Measurements from ENCODE around the gene COA4. TPM values are rescaled to one million over a fixed set of nuclear protein-coding genes. Genes with fewer than 3 reads are reported as not detected.

Gene COA4
- polyA plus RNA-seq, 2 donors: 53.2 to 70.9 TPM

- peaks cover 2% of the 10 kb centered on the region in 2 donors for H3K4me1 ChIP-seq (ENCODE audit: control insufficient read depth in 2 of 2, insufficient read depth in 2 of 2, low read length in 1 of 2)
- no peaks in the 10 kb centered on the region for H3K9me3 ChIP-seq (ENCODE audit: control insufficient read depth in 2 of 2, insufficient read depth in 1 of 2, low read depth in 1 of 2, low read length in 1 of 2)
- H3K27me3 ChIP-seq (ENCODE audit: control insufficient read depth in 1 of 2, insufficient read depth in 2 of 2, low read length in 2 of 2): no peaks in the 10 kb centered on the region
- no peak overlapping the region for H3K27ac ChIP-seq (ENCODE audit: low read depth in 2 of 2, low read length in 1 of 2)
- peaks cover 6% of the 10 kb centered on the region in 2 donors for H3K36me3 ChIP-seq (ENCODE audit: control insufficient read depth in 2 of 2, insufficient read depth in 2 of 2, low read length in 1 of 2)
- H3K4me3 ChIP-seq (ENCODE audit: low read depth in 1 of 2, low read length in 2 of 2): no peak overlapping the region
- WGBS, 2 donors: 86 to 87% methylated on average over 3 of the region's 3 CpGs
Observed at GRCh38 chr11:73870261-73870660, 6.4 kb downstream of the COA4 start.

- 48 to 50% methylated on average over 1 of the region's 1 CpG for WGBS, 2 donors
- Histone ChIP-seq H3K4me1 (ENCODE audit: control insufficient read depth in 2 of 2, insufficient read depth in 2 of 2, low read length in 1 of 2) (peaks cover 2% of the 10 kb centered on the region in 2 donors), H3K27ac (ENCODE audit: low read depth in 2 of 2, low read length in 1 of 2) (no peak overlapping the region), H3K9me3 (ENCODE audit: control insufficient read depth in 2 of 2, insufficient read depth in 1 of 2, low read depth in 1 of 2, low read length in 1 of 2) (no peaks in the 10 kb centered on the region), H3K4me3 (ENCODE audit: low read depth in 1 of 2, low read length in 2 of 2) (no peak overlapping the region), H3K27me3 (ENCODE audit: control insufficient read depth in 1 of 2, insufficient read depth in 2 of 2, low read length in 2 of 2) (no peaks in the 10 kb centered on the region), H3K36me3 (ENCODE audit: control insufficient read depth in 2 of 2, insufficient read depth in 2 of 2, low read length in 1 of 2) (peaks cover 6% of the 10 kb centered on the region in 2 donors)
Observed at GRCh38 chr11:73869332-73869949, 7.2 kb downstream of the COA4 start.

GRCh38 chr11:73866586-73866996 lies 10.1 kb downstream of the COA4 start:
- H3K9me3 ChIP-seq (ENCODE audit: control insufficient read depth in 2 of 2, insufficient read depth in 1 of 2, low read depth in 1 of 2, low read length in 1 of 2): no peaks in the 10 kb centered on the region
- H3K27me3 ChIP-seq (ENCODE audit: control insufficient read depth in 1 of 2, insufficient read depth in 2 of 2, low read length in 2 of 2): no peaks in the 10 kb centered on the region
- H3K36me3 ChIP-seq (ENCODE audit: control insufficient read depth in 2 of 2, insufficient read depth in 2 of 2, low read length in 1 of 2): peaks cover 0 to 4% of the 10 kb centered on the region in 2 donors
- peak overlapping the region in 1 of 2 donors; percentile 55 for H3K27ac ChIP-seq (ENCODE audit: low read depth in 2 of 2, low read length in 1 of 2)
- H3K4me1 ChIP-seq (ENCODE audit: control insufficient read depth in 2 of 2, insufficient read depth in 2 of 2, low read length in 1 of 2): peaks cover 0 to 2% of the 10 kb centered on the region in 2 donors
- WGBS, 2 donors: 32 to 55% methylated on average over 2 of the region's 2 CpGs
- no peak overlapping the region for H3K4me3 ChIP-seq (ENCODE audit: low read depth in 1 of 2, low read length in 2 of 2)

GRCh38 chr11:73866095-73866579 lies 10.5 kb downstream of the COA4 start:
- H3K27ac ChIP-seq (ENCODE audit: low read depth in 2 of 2, low read length in 1 of 2): no peak overlapping the region
- no peaks in the 10 kb centered on the region for H3K27me3 ChIP-seq (ENCODE audit: control insufficient read depth in 1 of 2, insufficient read depth in 2 of 2, low read length in 2 of 2)
- 47 to 56% methylated on average over 5 of the region's 5 CpGs for WGBS, 2 donors
- no peak overlapping the region for H3K4me3 ChIP-seq (ENCODE audit: low read depth in 1 of 2, low read length in 2 of 2)
- peaks cover 0 to 2% of the 10 kb centered on the region in 2 donors for H3K4me1 ChIP-seq (ENCODE audit: control insufficient read depth in 2 of 2, insufficient read depth in 2 of 2, low read length in 1 of 2)
- peaks cover 2 to 4% of the 10 kb centered on the region in 2 donors for H3K36me3 ChIP-seq (ENCODE audit: control insufficient read depth in 2 of 2, insufficient read depth in 2 of 2, low read length in 1 of 2)
- H3K9me3 ChIP-seq (ENCODE audit: control insufficient read depth in 2 of 2, insufficient read depth in 1 of 2, low read depth in 1 of 2, low read length in 1 of 2): no peaks in the 10 kb centered on the region

GRCh38 chr11:73862986-73863385 lies 13.7 kb downstream of the COA4 start:
- Histone ChIP-seq H3K9me3 (ENCODE audit: control insufficient read depth in 2 of 2, insufficient read depth in 1 of 2, low read depth in 1 of 2, low read length in 1 of 2) (no peaks in the 10 kb centered on the region), H3K4me1 (ENCODE audit: control insufficient read depth in 2 of 2, insufficient read depth in 2 of 2, low read length in 1 of 2) (no peaks in the 10 kb centered on the region), H3K36me3 (ENCODE audit: control insufficient read depth in 2 of 2, insufficient read depth in 2 of 2, low read length in 1 of 2) (peaks cover 3 to 4% of the 10 kb centered on the region in 2 donors), H3K4me3 (ENCODE audit: low read depth in 1 of 2, low read length in 2 of 2) (no peak overlapping the region), H3K27ac (ENCODE audit: low read depth in 2 of 2, low read length in 1 of 2) (no peak overlapping the region), H3K27me3 (ENCODE audit: control insufficient read depth in 1 of 2, insufficient read depth in 2 of 2, low read length in 2 of 2) (no peaks in the 10 kb centered on the region)
- 70 to 80% methylated on average over 4 of the region's 4 CpGs for WGBS, 2 donors

- H3K36me3 ChIP-seq (ENCODE audit: control insufficient read depth in 2 of 2, insufficient read depth in 2 of 2, low read length in 1 of 2): peaks cover 3 to 4% of the 10 kb centered on the region in 2 donors
- no peaks in the 10 kb centered on the region for H3K27me3 ChIP-seq (ENCODE audit: control insufficient read depth in 1 of 2, insufficient read depth in 2 of 2, low read length in 2 of 2)
- H3K4me3 ChIP-seq (ENCODE audit: low read depth in 1 of 2, low read length in 2 of 2): no peak overlapping the region
- H3K27ac ChIP-seq (ENCODE audit: low read depth in 2 of 2, low read length in 1 of 2): no peak overlapping the region
- no peaks in the 10 kb centered on the region for H3K4me1 ChIP-seq (ENCODE audit: control insufficient read depth in 2 of 2, insufficient read depth in 2 of 2, low read length in 1 of 2)
- H3K9me3 ChIP-seq (ENCODE audit: control insufficient read depth in 2 of 2, insufficient read depth in 1 of 2, low read depth in 1 of 2, low read length in 1 of 2): no peaks in the 10 kb centered on the region
- 70 to 74% methylated on average over 2 of the region's 2 CpGs for WGBS, 2 donors
Observed at GRCh38 chr11:73860202-73860601, 16.4 kb downstream of the COA4 start.

GRCh38 chr11:73859671-73860070 lies 17.0 kb downstream of the COA4 start:
- 93 to 96% methylated on average over 2 of the region's 2 CpGs for WGBS, 2 donors

GRCh38 chr11:73856031-73856567 lies 20.5 kb downstream of the COA4 start:
- H3K36me3 ChIP-seq (ENCODE audit: control insufficient read depth in 2 of 2, insufficient read depth in 2 of 2, low read length in 1 of 2): peaks cover 0 to under 1% of the 10 kb centered on the region in 2 donors
- WGBS, 2 donors: 92 to 97% methylated on average over 1 of the region's 1 CpG
- H3K4me1 ChIP-seq (ENCODE audit: control insufficient read depth in 2 of 2, insufficient read depth in 2 of 2, low read length in 1 of 2): no peaks in the 10 kb centered on the region
- H3K27ac ChIP-seq (ENCODE audit: low read depth in 2 of 2, low read length in 1 of 2): no peak overlapping the region
- no peak overlapping the region for H3K4me3 ChIP-seq (ENCODE audit: low read depth in 1 of 2, low read length in 2 of 2)
- no peaks in the 10 kb centered on the region for H3K27me3 ChIP-seq (ENCODE audit: control insufficient read depth in 1 of 2, insufficient read depth in 2 of 2, low read length in 2 of 2)
- H3K9me3 ChIP-seq (ENCODE audit: control insufficient read depth in 2 of 2, insufficient read depth in 1 of 2, low read depth in 1 of 2, low read length in 1 of 2): no peaks in the 10 kb centered on the region

More at GRCh38 chr11:73859671-73860070, 17.0 kb downstream of the COA4 start:
- H3K27ac ChIP-seq (ENCODE audit: low read depth in 2 of 2, low read length in 1 of 2): no peak overlapping the region
- no peak overlapping the region for H3K4me3 ChIP-seq (ENCODE audit: low read depth in 1 of 2, low read length in 2 of 2)
- H3K36me3 ChIP-seq (ENCODE audit: control insufficient read depth in 2 of 2, insufficient read depth in 2 of 2, low read length in 1 of 2): peaks cover 3 to 4% of the 10 kb centered on the region in 2 donors
- no peaks in the 10 kb centered on the region for H3K27me3 ChIP-seq (ENCODE audit: control insufficient read depth in 1 of 2, insufficient read depth in 2 of 2, low read length in 2 of 2)
- no peaks in the 10 kb centered on the region for H3K9me3 ChIP-seq (ENCODE audit: control insufficient read depth in 2 of 2, insufficient read depth in 1 of 2, low read depth in 1 of 2, low read length in 1 of 2)
- no peaks in the 10 kb centered on the region for H3K4me1 ChIP-seq (ENCODE audit: control insufficient read depth in 2 of 2, insufficient read depth in 2 of 2, low read length in 1 of 2)

GRCh38 chr11:73854680-73855079 lies 22.0 kb downstream of the COA4 start:
- Histone ChIP-seq H3K36me3 (ENCODE audit: control insufficient read depth in 2 of 2, insufficient read depth in 2 of 2, low read length in 1 of 2) (no peaks in the 10 kb centered on the region), H3K27ac (ENCODE audit: low read depth in 2 of 2, low read length in 1 of 2) (no peak overlapping the region), H3K9me3 (ENCODE audit: control insufficient read depth in 2 of 2, insufficient read depth in 1 of 2, low read depth in 1 of 2, low read length in 1 of 2) (no peaks in the 10 kb centered on the region), H3K4me1 (ENCODE audit: control insufficient read depth in 2 of 2, insufficient read depth in 2 of 2, low read length in 1 of 2) (no peaks in the 10 kb centered on the region), H3K27me3 (ENCODE audit: control insufficient read depth in 1 of 2, insufficient read depth in 2 of 2, low read length in 2 of 2) (no peaks in the 10 kb centered on the region), H3K4me3 (ENCODE audit: low read depth in 1 of 2, low read length in 2 of 2) (no peak overlapping the region)
- 68 to 72% methylated on average over 1 of the region's 1 CpG for WGBS, 2 donors

- Histone ChIP-seq H3K27me3 (ENCODE audit: control insufficient read depth in 1 of 2, insufficient read depth in 2 of 2, low read length in 2 of 2) (no peaks in the 10 kb centered on the region), H3K36me3 (ENCODE audit: control insufficient read depth in 2 of 2, insufficient read depth in 2 of 2, low read length in 1 of 2) (no peaks in the 10 kb centered on the region), H3K4me3 (ENCODE audit: low read depth in 1 of 2, low read length in 2 of 2) (no peak overlapping the region), H3K27ac (ENCODE audit: low read depth in 2 of 2, low read length in 1 of 2) (no peak overlapping the region), H3K9me3 (ENCODE audit: control insufficient read depth in 2 of 2, insufficient read depth in 1 of 2, low read depth in 1 of 2, low read length in 1 of 2) (no peaks in the 10 kb centered on the region), H3K4me1 (ENCODE audit: control insufficient read depth in 2 of 2, insufficient read depth in 2 of 2, low read length in 1 of 2) (no peaks in the 10 kb centered on the region)
- WGBS, 2 donors: 85 to 86% methylated on average over 3 of the region's 3 CpGs
Observed at GRCh38 chr11:73852049-73852448, 24.6 kb downstream of the COA4 start.

All from esophagus (tissue), 2 donors.